IMR-90 (cell line): Measurements from ENCODE around the gene SYNPO. TPM values are rescaled to one million over a fixed set of nuclear protein-coding genes. Genes with fewer than 3 reads are reported as not detected.
A peak's percentile ranks its signal among the peaks of the same experiment; 100 is the strongest.

Source experiments
- ATAC-seq: fragments of 200-7000 bp; cut with Tn5 transposase; 2 replicates; pipeline ENCODE4 v1.9.1; 2020; ENCODE audit warnings: low read depth, mild to moderate bottlenecking, moderate library complexity
- BruUV-seq: library from RNA; stranded (reverse); fragments of 400-500 nt; replicated peaks from 2 replicates; lab custom pipeline; 2021; lab: Mats Ljungman, UMichigan
- CTCF ChIA-PET: fragments of 300-600 bp; formaldehyde crosslinking; extraction: SDS; loops from one replicate; lab custom pipeline; 2021; ENCODE audit warnings: antibody characterized with exemption; lab: Yijun Ruan, JAX
- POLR2A ChIA-PET: fragments of 300-600 bp; sonication (Branson Sonifier 250); formaldehyde crosslinking; loops from one replicate; lab custom pipeline; 2022; ENCODE audit warnings: antibody characterized with exemption; ENCODE audit not compliant: unreplicated experiment; lab: Charles Lee
- DNase-seq: peaks from one replicate; pipeline ENCODE4 v3.0.0; 2013
- H2AFZ ChIP-seq: replicated peaks from 2 replicates; pipeline ENCODE3; 2013; ENCODE audit warnings: low read length, mild to moderate bottlenecking; ENCODE audit not compliant: poor library complexity
- H2AK5ac ChIP-seq: 2 replicates; pipeline ENCODE4 v1.6.1; 2013; ENCODE audit warnings: low read depth, low read length, inconsistent platforms
- H2AK9ac ChIP-seq: replicated peaks from 2 replicates; pipeline ENCODE3; 2013; ENCODE audit warnings: mild to moderate bottlenecking, low read depth, low read length, moderate library complexity; ENCODE audit not compliant: poor library complexity
- H2BK120ac ChIP-seq: 2 replicates; pipeline ENCODE4 v1.6.1; 2013; ENCODE audit warnings: low read depth, low read length, inconsistent platforms
- H2BK15ac ChIP-seq: 3 replicates; pipeline ENCODE4 v1.6.1; 2013; ENCODE audit warnings: low read depth, low read length, inconsistent platforms
- H2BK20ac ChIP-seq: 2 replicates; pipeline ENCODE4 v1.6.1; 2013; ENCODE audit warnings: low read depth, mild to moderate bottlenecking, inconsistent platforms, low read length, moderate library complexity
- H2BK5ac ChIP-seq: 2 replicates; pipeline ENCODE4 v1.6.1; 2013; ENCODE audit warnings: mild to moderate bottlenecking, low read depth, low read length, inconsistent platforms; ENCODE audit not compliant: poor library complexity, severe bottlenecking
- H3K14ac ChIP-seq: replicated peaks from 2 replicates; pipeline ENCODE4 v1.6.1; 2013; ENCODE audit warnings: low read depth, low read length, inconsistent platforms
- H3K18ac ChIP-seq: 2 replicates; pipeline ENCODE4 v1.6.1; 2013; ENCODE audit warnings: low read depth, low read length, control low read depth
- H3K23ac ChIP-seq: 2 replicates; pipeline ENCODE4 v1.6.1; 2013; ENCODE audit warnings: low read depth, low read length, inconsistent platforms
- H3K27ac ChIP-seq: 2 replicates; pipeline ENCODE4 v1.5.1; 2013; ENCODE audit warnings: mild to moderate bottlenecking, control low read depth, low read length; ENCODE audit not compliant: insufficient read depth
- H3K27me3 ChIP-seq: 2 replicates; pipeline ENCODE4 v1.6.1; 2013; ENCODE audit warnings: low read length; ENCODE audit not compliant: control insufficient read depth, insufficient read depth
- H3K36me3 ChIP-seq: 2 replicates; pipeline ENCODE4 v1.6.1; 2013; ENCODE audit warnings: low read length, mixed read lengths; ENCODE audit not compliant: control insufficient read depth, insufficient read depth
- H3K4ac ChIP-seq: 2 replicates; pipeline ENCODE4 v1.6.1; 2013; ENCODE audit warnings: low read depth, low read length, inconsistent platforms
- H3K4me1 ChIP-seq: 2 replicates; pipeline ENCODE4 v1.6.1; 2013; ENCODE audit warnings: low read length, mixed read lengths; ENCODE audit not compliant: control insufficient read depth, insufficient read depth
- H3K4me2 ChIP-seq: 2 replicates; pipeline ENCODE4 v1.6.1; 2013; ENCODE audit warnings: low read depth, mild to moderate bottlenecking, control low read depth, low read length, moderate library complexity
- H3K4me3 ChIP-seq: 2 replicates; pipeline ENCODE4 v1.5.1; 2013; ENCODE audit warnings: low read depth, mild to moderate bottlenecking, control low read depth, low read length, moderate library complexity; ENCODE audit not compliant: insufficient read depth
- H3K56ac ChIP-seq: 2 replicates; pipeline ENCODE4 v1.6.1; 2013; ENCODE audit warnings: low read length, inconsistent platforms; ENCODE audit not compliant: insufficient read depth; ENCODE audit errors: extremely low read depth
- H3K79me1 ChIP-seq, 2 experiments: 2 replicates each; pipeline ENCODE4 v1.6.1; 2013; ENCODE audit warnings: low read length in 2 of 2, inconsistent platforms in 1 of 2, low read depth in 1 of 2
- H3K9ac ChIP-seq: 2 replicates; pipeline ENCODE4 v1.6.1; 2013; ENCODE audit warnings: low read depth, low read length, control low read depth
- H3K9me1 ChIP-seq: 2 replicates; pipeline ENCODE4 v1.6.1; 2013; ENCODE audit warnings: low read length, inconsistent platforms; ENCODE audit not compliant: insufficient read depth
- H3K9me3 ChIP-seq: 2 replicates; pipeline ENCODE4 v1.6.1; 2013; ENCODE audit warnings: low read length; ENCODE audit not compliant: control insufficient read depth, insufficient read depth
- H4K20me1 ChIP-seq: 2 replicates; pipeline ENCODE4 v1.6.1; 2013; ENCODE audit warnings: low read length, inconsistent platforms; ENCODE audit not compliant: insufficient read depth
- H4K5ac ChIP-seq: 2 replicates; pipeline ENCODE4 v1.6.1; 2013; ENCODE audit warnings: mild to moderate bottlenecking, low read depth, low read length, control low read depth
- H4K8ac ChIP-seq, 2 experiments: 2 replicates each; pipeline ENCODE4 v1.6.1; 2013; ENCODE audit warnings: low read depth in 2 of 2, low read length in 2 of 2, control low read depth in 1 of 2, inconsistent platforms in 1 of 2
- H4K91ac ChIP-seq: 2 replicates; pipeline ENCODE4 v1.6.1; 2013; ENCODE audit warnings: low read depth, low read length, inconsistent platforms; ENCODE audit not compliant: insufficient read depth
- NFE2L2 ChIP-seq: fragments of 150-350 bp; IDR thresholded peaks from 2 replicates; pipeline ENCODE4 v1.6.1; 2016; ENCODE audit warnings: low read depth, mild to moderate bottlenecking, low read length
- WGBS, 2 experiments: methylation state at CpG; one replicate each; pipeline versions ENCODE4 v1.1.5 to v1.1.7; 2013; ENCODE audit warnings: missing lambda C conversion rate in 2 of 2; ENCODE audit not compliant: insufficient read length in 1 of 2; ENCODE audit errors: extremely low coverage in 2 of 2; 5-methylcytosine and 5-hydroxymethylcytosine counted together
- dilution Hi-C: fragments of 300-500 bp; cut with HindIII; formaldehyde crosslinking; loops from one replicate; pipeline ENCODE4 v1.14.3; 2018; ENCODE audit warnings: low sequenced_read_pairs; ENCODE audit not compliant: unreplicated experiment
- in situ Hi-C: fragments of 300-500 bp; cut with MboI; formaldehyde crosslinking; loops from 3 replicates; pipeline ENCODE4 v1.14.3; 2019; ENCODE audit warnings: low sequenced_read_pairs, inconsistent platforms, mixed read lengths
- intact Hi-C: fragments of 100-400 bp; cut with micrococcal nuclease; formaldehyde crosslinking; loops from 2 replicates; pipeline ENCODE4 v1.10.0; 2022
- polyA plus RNA-seq, 3 experiments: library from polyadenylated mRNA; depleted of rRNA; stranded (reverse); fragments of >200 nt; gene quantifications; 2 replicates each; pipeline ENCODE4 v1.2.3, GENCODE V29; 2012; ENCODE audit warnings: low replicate concordance in 1 of 3
- total RNA-seq: library from RNA; depleted of rRNA; stranded (reverse); fragments of >200 nt; gene quantifications from 2 replicates; pipeline ENCODE4 v1.2.3, GENCODE V29; 2012

Gene SYNPO
- total and polyA plus RNA-seq, 2 of the 4 experiments (the other 2 are of a cell fraction) = 3.0 to 24.8 TPM

GRCh38 chr5:150616024-150616470, 24.4 kb upstream of the SYNPO start:
- H2AFZ ChIP-seq = peak overlapping the region; percentile 27
- H4K20me1 ChIP-seq = no peaks in the 10 kb centered on the region
- no peak overlapping the region for H2BK5ac ChIP-seq
- H3K27me3 ChIP-seq = peaks cover 4% of the 10 kb centered on the region; the same call in 1 of the 2 replicates
- intact Hi-C loops = no loop called here
- H4K8ac ChIP-seq = no peak overlapping the region
- DNase-seq = no peak
- H3K56ac ChIP-seq = no peak overlapping the region
- H2AK5ac ChIP-seq = peak overlapping the region; percentile 16
- no peak overlapping the region for H3K23ac ChIP-seq
- no peak for ATAC-seq
- WGBS, 2 experiments = 60% methylated on average over 1 of the region's 5 CpGs; no CpG with 5 or more reads in 1 of the 2 experiments
- no peak for TF ChIP-seq NFE2L2
- H3K4me2 ChIP-seq = no peak overlapping the region
- in situ Hi-C loops = no loop called here
- H3K27ac ChIP-seq = no peak overlapping the region
- no peak overlapping the region for H3K18ac ChIP-seq
- 0 out of 2 replicates have a peak, but pooled peaks cover 11% of the 10 kb centered on the region for H3K9me1 ChIP-seq
- no TSS peak for BruUV-seq
- no peak overlapping the region for H3K14ac ChIP-seq
- H2BK120ac ChIP-seq = 0 out of 2 replicates have a peak overlapping the region, but pooled peaks have one; percentile 30
- no peaks in the 10 kb centered on the region for H3K36me3 ChIP-seq
- no peak overlapping the region for H3K4me3 ChIP-seq
- POLR2A ChIA-PET = no interaction called here
- CTCF ChIA-PET = no interaction called here
- peak overlapping the region; percentile 55; the same call in 1 of the 2 replicates for H4K91ac ChIP-seq
- no peaks in the 10 kb centered on the region for H3K79me1 ChIP-seq
- H3K9ac ChIP-seq = no peak overlapping the region
- peak overlapping the region; percentile 43 for H2AK9ac ChIP-seq
- peaks cover 28% of the 10 kb centered on the region for H3K4me1 ChIP-seq
- peak overlapping the region; percentile 54; the same call in 1 of the 3 replicates for H2BK15ac ChIP-seq
- 0 out of 2 replicates have a peak overlapping the region, but pooled peaks have one; percentile 22 for H2BK20ac ChIP-seq
- peak overlapping the region; percentile 53; the same call in 1 of the 2 replicates for H3K4ac ChIP-seq
- dilution Hi-C loops = no loop called here
- no peak overlapping the region for H4K5ac ChIP-seq
- H3K9me3 ChIP-seq = no peaks in the 10 kb centered on the region
